H9 (cell line): ENCODE results near the gene KRTAP12-4. TPM values are rescaled to one million over a fixed set of nuclear protein-coding genes. Genes with fewer than 3 reads are reported as not detected.

Experiments
- DNase-seq: peaks from one replicate; pipeline ENCODE4 v3.0.0-alpha.2; 2017
- H2AFZ ChIP-seq: one replicate; pipeline ENCODE4 v1.6.1; 2013; ENCODE audit warnings: mild to moderate bottlenecking, low read length, control low read depth, moderate library complexity
- H2AK5ac ChIP-seq: 2 replicates; pipeline ENCODE4 v1.6.1; 2013; ENCODE audit warnings: low read length, control low read depth, mixed read lengths; ENCODE audit not compliant: insufficient read length
- H2BK120ac ChIP-seq: one replicate; pipeline ENCODE4 v1.6.1; 2013; ENCODE audit warnings: low read depth, mild to moderate bottlenecking, low read length, control low read depth, inconsistent platforms; ENCODE audit not compliant: poor library complexity, severe bottlenecking
- H2BK12ac ChIP-seq: 2 replicates; pipeline ENCODE4 v1.6.1; 2013; ENCODE audit warnings: low read length, control low read depth, mixed read lengths, low read depth; ENCODE audit not compliant: insufficient read length
- H2BK15ac ChIP-seq: 2 replicates; pipeline ENCODE4 v1.6.1; 2013; ENCODE audit warnings: low read depth, low read length, control low read depth
- H2BK20ac ChIP-seq: one replicate; pipeline ENCODE4 v1.6.1; 2013; ENCODE audit warnings: low read depth, mild to moderate bottlenecking, low read length, control low read depth, inconsistent platforms; ENCODE audit not compliant: poor library complexity, severe bottlenecking
- H2BK5ac ChIP-seq: 2 replicates; pipeline ENCODE4 v1.6.1; 2013; ENCODE audit warnings: low read length, control low read depth, mixed read lengths; ENCODE audit not compliant: insufficient read length
- H3K14ac ChIP-seq: 2 replicates; pipeline ENCODE4 v1.6.1; 2013; ENCODE audit warnings: low read length, control low read depth; ENCODE audit not compliant: insufficient read depth
- H3K18ac ChIP-seq: 2 replicates; pipeline ENCODE4 v1.6.1; 2013; ENCODE audit warnings: low read depth, mild to moderate bottlenecking, mixed read lengths, low read length, control low read depth; ENCODE audit not compliant: insufficient read length
- H3K23ac ChIP-seq: 2 replicates; pipeline ENCODE4 v1.6.1; 2013; ENCODE audit warnings: low read length, control low read depth, mixed read lengths, low read depth; ENCODE audit not compliant: insufficient read length
- H3K23me2 ChIP-seq: 2 replicates; pipeline ENCODE4 v1.6.1; 2013; ENCODE audit warnings: low read depth, mild to moderate bottlenecking, mixed read lengths, low read length, control low read depth; ENCODE audit not compliant: insufficient read length, poor library complexity, severe bottlenecking
- H3K27ac ChIP-seq: 2 replicates; pipeline ENCODE4 v1.5.1; 2013; ENCODE audit warnings: low read length, control low read depth, mixed read lengths, low read depth; ENCODE audit not compliant: insufficient read length
- H3K27me3 ChIP-seq: 2 replicates; pipeline ENCODE4 v1.6.1; 2013; ENCODE audit warnings: low read length, control low read depth, inconsistent platforms; ENCODE audit not compliant: insufficient read depth
- H3K4ac ChIP-seq: 2 replicates; pipeline ENCODE4 v1.6.1; 2013; ENCODE audit warnings: low read depth, mild to moderate bottlenecking, control low read depth, inconsistent platforms, low read length, moderate library complexity
- H3K4me1 ChIP-seq: 2 replicates; pipeline ENCODE4 v1.6.1; 2013; ENCODE audit warnings: low read length, control low read depth, inconsistent platforms; ENCODE audit not compliant: insufficient read depth
- H3K4me2 ChIP-seq: 2 replicates; pipeline ENCODE4 v1.6.1; 2013; ENCODE audit warnings: low read length, control low read depth, mixed read lengths; ENCODE audit not compliant: insufficient read length, insufficient read depth
- H3K56ac ChIP-seq: 2 replicates; pipeline ENCODE4 v1.6.1; 2013; ENCODE audit warnings: low read depth, mild to moderate bottlenecking, mixed read lengths, low read length, control low read depth; ENCODE audit not compliant: insufficient read length
- H3K79me1 ChIP-seq: 2 replicates; pipeline ENCODE4 v1.6.1; 2013; ENCODE audit warnings: low read depth, mild to moderate bottlenecking, moderate library complexity, low read length, control low read depth, inconsistent platforms; ENCODE audit not compliant: insufficient read depth, poor library complexity, severe bottlenecking
- H3K79me2 ChIP-seq: 2 replicates; pipeline ENCODE4 v1.6.1; 2013; ENCODE audit warnings: low read length, control low read depth, inconsistent platforms; ENCODE audit not compliant: insufficient read depth
- H3K9ac ChIP-seq: 2 replicates; pipeline ENCODE4 v1.6.1; 2013; ENCODE audit warnings: low read length, control low read depth, mixed read lengths; ENCODE audit not compliant: insufficient read length; ENCODE audit errors: extremely low read depth
- H3K9me3 ChIP-seq: one replicate; pipeline ENCODE4 v1.6.1; 2013; ENCODE audit warnings: low read depth, low read length, inconsistent platforms; ENCODE audit not compliant: control insufficient read depth
- H3T11ph ChIP-seq: one replicate; pipeline ENCODE4 v1.6.1; 2013; ENCODE audit warnings: mild to moderate bottlenecking, low read length, control low read depth, inconsistent platforms
- H4K20me1 ChIP-seq: one replicate; pipeline ENCODE4 v1.6.1; 2013; ENCODE audit not compliant: control insufficient read depth, insufficient read length, insufficient read depth
- H4K5ac ChIP-seq: 2 replicates; pipeline ENCODE4 v1.6.1; 2013; ENCODE audit warnings: low read depth, mild to moderate bottlenecking, mixed read lengths, low read length, control low read depth; ENCODE audit not compliant: insufficient read length
- H4K8ac ChIP-seq: replicated peaks from 2 replicates; pipeline ENCODE4 v1.6.1; 2013; ENCODE audit warnings: low read length, control low read depth, mixed read lengths, low read depth; ENCODE audit not compliant: insufficient read length
- H4K91ac ChIP-seq: 2 replicates; pipeline ENCODE4 v1.6.1; 2013; ENCODE audit warnings: low read depth, mild to moderate bottlenecking, moderate library complexity, mixed read lengths, low read length, control low read depth; ENCODE audit not compliant: insufficient read length
- H3K27ac Mint-ChIP-seq, 3 experiments: 2 replicates in 2 of 3; 3 replicates in 1 of 3; pipeline ENCODE4 v1.8.0; 2020 to 2021; ENCODE audit warnings: mixed read lengths in 3 of 3, mild to moderate bottlenecking in 1 of 3, moderate library complexity in 1 of 3
- H3K27me3 Mint-ChIP-seq: 2 replicates; pipeline ENCODE4 v1.8.0; 2021; ENCODE audit warnings: low read depth, mild to moderate bottlenecking, moderate library complexity, mixed read lengths
- H3K36me3 Mint-ChIP-seq, 3 experiments: 2 replicates in 2 of 3; 3 replicates in 1 of 3; pipeline ENCODE4 v1.8.0; 2020 to 2021; ENCODE audit warnings: low read depth in 3 of 3, mixed read lengths in 3 of 3; ENCODE audit not compliant: insufficient read depth in 1 of 3
- H3K4me1 Mint-ChIP-seq, 2 experiments: 2 replicates each; pipeline ENCODE4 v1.8.0; 2020; ENCODE audit warnings: mixed read lengths in 2 of 2
- H3K4me3 Mint-ChIP-seq, 2 experiments: 2 replicates in 1 of 2; 3 replicates in 1 of 2; pipeline ENCODE4 v1.8.0; 2020 to 2021; ENCODE audit warnings: mild to moderate bottlenecking in 2 of 2, mixed read lengths in 2 of 2, moderate library complexity in 1 of 2
- H3K9me3 Mint-ChIP-seq, 2 experiments: 2 replicates in 1 of 2; 3 replicates in 1 of 2; pipeline ENCODE4 v1.8.0; 2020; ENCODE audit warnings: mild to moderate bottlenecking in 2 of 2, mixed read lengths in 2 of 2, moderate library complexity in 1 of 2
- CTCF ChIP-seq: fragments of 200-600 bp; sonication (generic); conservative IDR thresholded peaks from 3 replicates; pipeline ENCODE4 v1.8.0; 2021; ENCODE audit warnings: antibody characterized with exemption, mild to moderate bottlenecking
- WGBS: extraction: QIAGEN DNeasy Blood & Tissue Kit; methylation state at CpG from one replicate; pipeline ENCODE4 v1.1.7; 2013; ENCODE audit warnings: missing lambda C conversion rate, low lambda C conversion rate, mixed read lengths; ENCODE audit not compliant: insufficient read length; ENCODE audit errors: extremely low coverage; 5-methylcytosine and 5-hydroxymethylcytosine counted together
- total RNA-seq: library from RNA; stranded (reverse); gene quantifications from 2 replicates; pipeline ENCODE4 v1.2.1, GENCODE V29; 2021

The KRTAP12-4 gene
- total RNA-seq, 1 experiment from 2014 or later = not detected

DNA sequence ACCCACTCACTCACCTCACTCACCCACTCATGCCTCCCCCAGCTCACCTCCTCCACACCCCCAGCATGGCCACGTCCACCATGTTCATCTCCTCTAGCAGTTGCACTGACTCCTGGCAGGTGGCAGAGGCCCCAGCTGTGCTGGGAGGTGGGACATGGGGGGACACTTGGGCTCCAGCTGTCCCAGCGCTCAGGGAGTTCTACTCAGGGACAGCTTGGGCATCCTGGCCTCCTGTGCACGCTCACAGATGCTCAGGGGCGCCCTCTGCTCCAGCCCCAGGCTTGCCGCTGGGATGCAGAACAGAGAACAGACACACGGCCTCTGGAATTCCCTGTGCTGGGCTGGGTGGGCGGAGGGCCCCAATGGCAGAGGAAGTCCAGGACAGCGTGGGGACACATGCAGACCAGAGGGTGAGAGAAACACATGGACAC is 37.4 kb downstream of the KRTAP12-4 start:
- H3K9ac ChIP-seq = no peak overlapping the region
- H3K9me3 ChIP-seq = peaks cover 4% of the 10 kb centered on the region
- H3K23me2 ChIP-seq = no peaks in the 10 kb centered on the region
- H3K27me3 Mint-ChIP-seq = peaks cover 2% of the 10 kb centered on the region
- no CpG with 5 or more reads among the region's 8 CpGs for WGBS
- H2AK5ac ChIP-seq = no peak overlapping the region
- H3K4me1 ChIP-seq = no peaks in the 10 kb centered on the region
- H3K36me3 Mint-ChIP-seq = peaks cover 5 to 22% (median 18%) of the 10 kb centered on the region in 3 experiments
- H2BK15ac ChIP-seq = no peak overlapping the region
- H3K14ac ChIP-seq = peak overlapping the region; percentile 9; the same call in 1 of the 2 replicates
- peaks cover 27 to 33% of the 10 kb centered on the region in 2 experiments for H3K9me3 Mint-ChIP-seq
- peak overlapping the region in 2 of 3 experiments; percentile 53 to 75; a peak in 4 of 7 replicates for H3K27ac Mint-ChIP-seq
- H3K23ac ChIP-seq = no peak overlapping the region
- no peak overlapping the region for H2BK12ac ChIP-seq
- H3K79me2 ChIP-seq = no peaks in the 10 kb centered on the region
- no peak overlapping the region for H3K4me2 ChIP-seq
- H4K8ac ChIP-seq = no peak overlapping the region
- H2BK20ac ChIP-seq = no peak overlapping the region
- no peak overlapping the region for H3K4ac ChIP-seq
- H2AFZ ChIP-seq = no peak overlapping the region
- peaks cover 27% of the 10 kb centered on the region in 2 experiments for H3K4me1 Mint-ChIP-seq
- H3K27me3 ChIP-seq = no peaks in the 10 kb centered on the region
- no peak overlapping the region for H3K18ac ChIP-seq
- H3K27ac ChIP-seq = no peak overlapping the region
- H3K4me3 Mint-ChIP-seq = no peak overlapping the region; a peak in 1 of 5 replicates
- H4K5ac ChIP-seq = no peak overlapping the region
- H4K20me1 ChIP-seq = no peaks in the 10 kb centered on the region
- H3T11ph ChIP-seq = no peak overlapping the region
- TF ChIP-seq CTCF = 0 out of 3 replicates have a peak, but pooled peaks have one; percentile 22
- H4K91ac ChIP-seq = no peak overlapping the region
- no peak for DNase-seq
- H2BK5ac ChIP-seq = no peak overlapping the region
- H2BK120ac ChIP-seq = no peak overlapping the region
- no peak overlapping the region for H3K56ac ChIP-seq
- no peaks in the 10 kb centered on the region for H3K79me1 ChIP-seq
